HCT116 (cell line): ENCODE measurements around the gene CDC37L1. TPM values are rescaled to one million over a fixed set of nuclear protein-coding genes. Genes with fewer than 3 reads are reported as not detected.

Experiments
- ATAC-seq: fragments of 200-7000 bp; cut with Tn5 transposase; 2 replicates; pipeline ENCODE4 v1.9.1; 2020; ENCODE audit warnings: mild to moderate bottlenecking, moderate library complexity
- BruUV-seq: library from RNA; stranded (reverse); fragments of 400-500 nt; replicated peaks from 2 replicates; lab custom pipeline; 2021; lab: Mats Ljungman, UMichigan
- CTCF ChIA-PET: fragments of 300-600 bp; sonication (Branson Sonifier 250); formaldehyde crosslinking; loops from one replicate; lab custom pipeline; 2021; ENCODE audit warnings: antibody characterized with exemption; lab: Charles Lee
- POLR2A ChIA-PET: fragments of 300-600, 350-600 bp; sonication (Branson Sonifier 250); formaldehyde crosslinking; loops from one replicate; lab custom pipeline; 2021; ENCODE audit warnings: antibody characterized with exemption; lab: Charles Lee
- RAD21 ChIA-PET, 2 experiments: fragments of 300-600 bp; sonication (Branson Sonifier 250); formaldehyde crosslinking; loops; one replicate each; lab custom pipeline; 2023; ENCODE audit warnings: low total read pairs in 2 of 2; ENCODE audit not compliant: uncharacterized antibody in 2 of 2, unreplicated experiment in 2 of 2, low non-redundant PET in 1 of 2; lab: Charles Lee
- DNase-seq: peaks from one replicate; pipeline ENCODE4 v3.0.0-alpha.2; 2010; ENCODE audit warnings: low read depth, low spot score
- H2AFZ ChIP-seq: fragments of 200-600 bp; shearing (Covaris generic), sonication (generic); 2 replicates; pipeline ENCODE4 v1.6.1; 2017; ENCODE audit warnings: low read depth, mixed run types, mixed read lengths, antibody characterized with exemption, low read length; ENCODE audit not compliant: poor library complexity, severe bottlenecking
- H3K27ac ChIP-seq: 2 replicates; pipeline ENCODE4 v1.5.1; 2012; ENCODE audit warnings: low read depth, low read length
- H3K27me3 ChIP-seq: fragments of 200-600 bp; sonication (generic); 2 replicates; pipeline ENCODE4 v1.6.1; 2016; ENCODE audit warnings: mixed run types, low read length, mixed read lengths; ENCODE audit not compliant: insufficient read depth
- H3K36me3 ChIP-seq, 2 experiments: fragments of 200-500 bp in 1 of 2; fragments of 200-600 bp in 1 of 2; sonication (Bioruptor generic) in 1 of 2; sonication (generic) in 1 of 2; 2 replicates each; pipeline versions ENCODE4 v1.5.1 to v1.6.1; 2014 to 2016; ENCODE audit warnings: low read length in 2 of 2, inconsistent platforms in 1 of 2, mixed read lengths in 1 of 2, mixed run types in 1 of 2; ENCODE audit not compliant: insufficient read depth in 2 of 2, control insufficient read depth in 1 of 2
- H3K4me1 ChIP-seq, 2 experiments: fragments of 200-600 bp in 1 of 2; sonication (generic) in 1 of 2; 2 replicates each; pipeline versions ENCODE4 v1.5.1 to v1.6.1; 2012 to 2017; ENCODE audit warnings: low read length in 2 of 2, inconsistent platforms in 1 of 2, mild to moderate bottlenecking in 1 of 2, mixed read lengths in 1 of 2, mixed run types in 1 of 2, moderate library complexity in 1 of 2; ENCODE audit not compliant: insufficient read depth in 2 of 2, control insufficient read depth in 1 of 2
- H3K4me2 ChIP-seq: fragments of 200-600 bp; sonication (generic); 2 replicates; pipeline ENCODE4 v1.6.1; 2017; ENCODE audit warnings: mixed run types, low read length, mixed read lengths
- H3K4me3 ChIP-seq, 2 experiments: fragments of 200-600 bp in 1 of 2; sonication (generic) in 1 of 2; replicated peaks in 1 of 2; 2 replicates each; pipeline ENCODE4 v1.5.1; 2011 to 2016; ENCODE audit warnings: low read length in 2 of 2, control low read depth in 1 of 2, low read depth in 1 of 2, mild to moderate bottlenecking in 1 of 2, mixed read lengths in 1 of 2, mixed run types in 1 of 2
- H3K79me2 ChIP-seq: fragments of 200-600 bp; sonication (generic); 2 replicates; pipeline ENCODE4 v1.6.1; 2017; ENCODE audit warnings: mild to moderate bottlenecking, mixed run types, low read length, moderate library complexity, mixed read lengths; ENCODE audit not compliant: insufficient read depth
- H3K9ac ChIP-seq: fragments of 200-600 bp; sonication (generic); 2 replicates; pipeline ENCODE4 v1.6.1; 2016; ENCODE audit warnings: low read length, mixed read lengths
- H3K9me2 ChIP-seq: fragments of 200-600 bp; sonication (generic), shearing (Covaris generic); 2 replicates; pipeline ENCODE4 v1.6.1; 2017; ENCODE audit warnings: mixed run types, mild to moderate bottlenecking, moderate library complexity; ENCODE audit not compliant: insufficient read depth
- H3K9me3 ChIP-seq, 2 experiments: fragments of 200-500 bp in 1 of 2; fragments of 200-600 bp in 1 of 2; sonication (Bioruptor generic) in 1 of 2; sonication (generic) in 1 of 2; 2 replicates each; pipeline ENCODE4 v1.6.1; 2014 to 2017; ENCODE audit warnings: low read length in 2 of 2, mixed read lengths in 2 of 2, inconsistent platforms in 1 of 2, low read depth in 1 of 2, mild to moderate bottlenecking in 1 of 2, mixed run types in 1 of 2, moderate library complexity in 1 of 2; ENCODE audit not compliant: control insufficient read depth in 1 of 2, insufficient read depth in 1 of 2
- H4K20me1 ChIP-seq: fragments of 200-600 bp; sonication (generic), shearing (Covaris generic); 2 replicates; pipeline ENCODE4 v1.6.1; 2017; ENCODE audit warnings: mixed run types, mild to moderate bottlenecking, moderate library complexity; ENCODE audit not compliant: insufficient read depth
- CBX3 ChIP-seq: IDR thresholded peaks from 2 replicates; pipeline ENCODE4 v1.6.1; 2012; ENCODE audit warnings: low read depth
- CEBPB ChIP-seq: IDR thresholded peaks from 2 replicates; pipeline ENCODE4 v1.6.1; 2012; ENCODE audit warnings: low read depth
- EGR1 ChIP-seq: IDR thresholded peaks from 2 replicates; pipeline ENCODE4 v1.6.1; 2012; ENCODE audit warnings: low read depth
- ELF1 ChIP-seq: IDR thresholded peaks from 2 replicates; pipeline ENCODE4 v1.6.1; 2012; ENCODE audit warnings: low read depth, borderline replicate concordance
- EZH2phosphoT487 ChIP-seq: fragments of 200-600 bp; IDR thresholded peaks from 2 replicates; pipeline ENCODE4 v1.6.1; 2018; ENCODE audit warnings: antibody characterized with exemption, borderline replicate concordance
- JUND ChIP-seq: IDR thresholded peaks from 2 replicates; pipeline ENCODE4 v1.6.1; 2012
- POLR2A ChIP-seq: IDR thresholded peaks from 2 replicates; pipeline ENCODE4 v1.7.0; 2011; ENCODE audit warnings: borderline replicate concordance; ENCODE audit not compliant: insufficient read depth, insufficient read length; ENCODE audit errors: extremely low read depth
- SP1 ChIP-seq: IDR thresholded peaks from 2 replicates; pipeline ENCODE4 v1.6.1; 2012; ENCODE audit warnings: low read depth
- TCF7L2 ChIP-seq: IDR thresholded peaks from 2 replicates; pipeline ENCODE4 v1.7.0; 2011; ENCODE audit warnings: borderline replicate concordance, inconsistent platforms; ENCODE audit not compliant: insufficient read depth, insufficient read length; ENCODE audit errors: extremely low read depth
- ZFX ChIP-seq: fragments of 450-650 bp; IDR thresholded peaks from 2 replicates; pipeline ENCODE4 v1.6.1; 2017
- ZNF274 ChIP-seq: fragments of 200-500 bp; sonication (Bioruptor generic); IDR thresholded peaks from 2 replicates; pipeline ENCODE4 v1.6.1; 2014; ENCODE audit warnings: mild to moderate bottlenecking, low read depth, low read length, inconsistent platforms
- intact Hi-C: fragments of 100-400 bp; cut with micrococcal nuclease; formaldehyde crosslinking; loops from 2 replicates; pipeline ENCODE4 v1.10.0; 2022
- total RNA-seq: library from RNA; stranded (reverse); gene quantifications from one replicate; pipeline ENCODE4 v1.2.1, GENCODE V29; 2021; ENCODE audit not compliant: unreplicated experiment
- TF ChIP-seq, protein P1 (sequence below): IDR thresholded peaks from 2 replicates; pipeline ENCODE4 v1.6.1; 2012
- TF ChIP-seq, protein P2 (sequence below), 3 experiments: fragments of 200-600 bp in 1 of 3; sonication (generic) in 1 of 3; IDR thresholded peaks in 2 of 3; conservative IDR thresholded peaks in 1 of 3; 2 replicates each; pipeline ENCODE4 v1.5.1; 2012 to 2017; ENCODE audit warnings: low read depth in 2 of 3, low read length in 2 of 3, antibody characterized with exemption in 1 of 3, borderline replicate concordance in 1 of 3, control low read depth in 1 of 3, mild to moderate bottlenecking in 1 of 3, mixed read lengths in 1 of 3, mixed run types in 1 of 3, moderate library complexity in 1 of 3; ENCODE audit not compliant: insufficient read depth in 1 of 3

CDC37L1 gene
- total RNA-seq, 1 experiment from 2014 or later: 18.1 TPM

DNA sequence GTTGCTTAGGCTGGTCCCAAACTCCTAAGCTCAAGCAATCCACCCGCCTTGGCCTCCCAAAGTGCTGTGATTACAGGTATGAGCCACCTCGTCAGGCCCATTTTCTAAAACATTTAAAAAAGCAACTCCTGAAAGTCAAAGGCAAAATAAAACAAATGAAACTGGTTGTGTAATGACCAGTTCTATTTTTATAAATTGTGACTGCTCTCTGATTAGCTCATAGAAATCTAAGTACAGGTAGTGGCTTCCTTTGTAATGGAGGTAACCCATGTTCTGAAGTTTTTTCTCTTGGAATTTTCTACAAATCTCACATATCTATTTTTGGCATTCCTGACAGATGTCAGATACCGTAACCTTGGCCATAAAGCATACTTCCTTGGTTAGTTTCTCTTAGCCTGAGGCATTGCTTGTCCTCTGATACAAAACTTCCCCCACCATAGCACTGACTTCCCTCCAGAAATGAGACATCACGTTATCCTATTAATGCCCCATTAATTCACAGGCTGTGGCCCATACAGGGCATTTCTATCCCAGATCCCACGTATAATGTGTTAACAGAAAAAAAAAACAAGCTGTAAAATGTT lies 75.7 kb downstream of the CDC37L1 start:
- Histone ChIP-seq H3K4me1 (peaks cover 0 to 3% of the 10 kb centered on the region in 2 experiments; a peak in 1 of 4 replicates), H3K36me3 (no peaks in the 10 kb centered on the region), H2AFZ (no peak overlapping the region), H3K9me3 (no peaks in the 10 kb centered on the region; a peak in 1 of 4 replicates), H3K9me2 (no peaks in the 10 kb centered on the region), H3K4me3 (no peak overlapping the region), H3K27ac (no peak overlapping the region), H3K4me2 (no peak overlapping the region), H3K9ac (no peak overlapping the region), H4K20me1 (no peaks in the 10 kb centered on the region), H3K27me3 (no peaks in the 10 kb centered on the region), H3K79me2 (no peaks in the 10 kb centered on the region)
- ATAC-seq (no peak), DNase-seq (no peak)
- intact Hi-C loops: loop anchor here (5.0 kb wide), 1 partner anchor 432 kb away; the partner anchor contains the start of gene INSL6
- no peak for TF ChIP-seq EZH2phosphoT487
- TF ChIP-seq TCF7L2: no peak
- TF ChIP-seq CEBPB: no peak
- TF ChIP-seq SP1: no peak
- no peak for TF ChIP-seq ZFX
- TF ChIP-seq CBX3: no peak
- TF ChIP-seq ZNF274: no peak
- TF ChIP-seq EGR1: no peak
- BruUV-seq: no TSS peak
- CTCF ChIA-PET: interaction anchor here (1.6 kb wide), 1 partner anchor 234 kb away, joined by 3 read pairs; no protein-coding TSS in a partner anchor
- RAD21 ChIA-PET: no interaction called here
- POLR2A ChIA-PET: no interaction called here

DNA sequence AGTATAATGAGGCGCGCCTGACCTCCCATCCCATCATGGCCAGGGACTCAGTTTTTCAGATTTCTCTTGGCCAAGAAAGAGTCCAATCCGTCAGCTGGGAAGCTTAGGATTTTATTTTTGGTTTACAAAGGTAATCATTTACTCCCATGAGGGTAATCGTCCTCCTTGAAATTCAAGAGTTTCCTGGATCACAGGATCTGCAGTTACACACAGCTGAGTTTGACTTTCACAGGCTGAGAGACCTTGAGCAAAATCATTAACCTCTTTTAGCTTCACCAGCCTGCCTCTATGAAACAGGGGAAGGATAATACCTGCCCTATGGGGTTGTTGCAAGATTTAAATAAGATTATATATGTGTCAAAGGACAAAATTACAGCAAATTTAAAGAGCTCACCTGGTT lies 77.1 kb downstream of the CDC37L1 start:
- ChIA-PET CTCF (interaction anchor here (1.3 kb wide), 1 partner anchor 686 kb away, joined by 3 read pairs; no protein-coding TSS in a partner anchor), RAD21 (no interaction called here), POLR2A (no interaction called here)
- H3K9ac ChIP-seq: no peak overlapping the region
- intact Hi-C loops: loop anchor here (5.0 kb wide), 1 partner anchor 431 kb away; the partner anchor contains the start of gene INSL6
- TF ChIP-seq CBX3: no peak
- TF ChIP-seq, protein P1, sequence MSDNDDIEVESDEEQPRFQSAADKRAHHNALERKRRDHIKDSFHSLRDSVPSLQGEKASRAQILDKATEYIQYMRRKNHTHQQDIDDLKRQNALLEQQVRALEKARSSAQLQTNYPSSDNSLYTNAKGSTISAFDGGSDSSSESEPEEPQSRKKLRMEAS: no peak
- TF ChIP-seq ELF1: no peak
- no peak for TF ChIP-seq JUND
- TF ChIP-seq, protein P2, sequence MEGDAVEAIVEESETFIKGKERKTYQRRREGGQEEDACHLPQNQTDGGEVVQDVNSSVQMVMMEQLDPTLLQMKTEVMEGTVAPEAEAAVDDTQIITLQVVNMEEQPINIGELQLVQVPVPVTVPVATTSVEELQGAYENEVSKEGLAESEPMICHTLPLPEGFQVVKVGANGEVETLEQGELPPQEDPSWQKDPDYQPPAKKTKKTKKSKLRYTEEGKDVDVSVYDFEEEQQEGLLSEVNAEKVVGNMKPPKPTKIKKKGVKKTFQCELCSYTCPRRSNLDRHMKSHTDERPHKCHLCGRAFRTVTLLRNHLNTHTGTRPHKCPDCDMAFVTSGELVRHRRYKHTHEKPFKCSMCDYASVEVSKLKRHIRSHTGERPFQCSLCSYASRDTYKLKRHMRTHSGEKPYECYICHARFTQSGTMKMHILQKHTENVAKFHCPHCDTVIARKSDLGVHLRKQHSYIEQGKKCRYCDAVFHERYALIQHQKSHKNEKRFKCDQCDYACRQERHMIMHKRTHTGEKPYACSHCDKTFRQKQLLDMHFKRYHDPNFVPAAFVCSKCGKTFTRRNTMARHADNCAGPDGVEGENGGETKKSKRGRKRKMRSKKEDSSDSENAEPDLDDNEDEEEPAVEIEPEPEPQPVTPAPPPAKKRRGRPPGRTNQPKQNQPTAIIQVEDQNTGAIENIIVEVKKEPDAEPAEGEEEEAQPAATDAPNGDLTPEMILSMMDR (IDR thresholded peaks at IDR 0.05 in 2 of 3, conservative IDR thresholded peaks at IDR 0.05 in 1 of 3; ENCODE audit: borderline replicate concordance in 1 of 3, insufficient read depth in 1 of 3, low read depth in 2 of 3, low read length in 2 of 3): no peak
- TF ChIP-seq ZNF274: no peak
- TF ChIP-seq POLR2A: no peak
- TF ChIP-seq SP1: no peak
- no peak overlapping the region for H3K27ac ChIP-seq
- no peaks in the 10 kb centered on the region for H3K79me2 ChIP-seq
- no peaks in the 10 kb centered on the region for H3K36me3 ChIP-seq
- DNase-seq (no peak), ATAC-seq (no peak)
- H2AFZ ChIP-seq: no peak overlapping the region
- peaks cover 0 to 3% of the 10 kb centered on the region in 2 experiments; a peak in 1 of 4 replicates for H3K4me1 ChIP-seq
- no peaks in the 10 kb centered on the region for H3K9me2 ChIP-seq
- H3K4me3 ChIP-seq: no peak overlapping the region
- no peak overlapping the region for H3K4me2 ChIP-seq
- H3K27me3 ChIP-seq: no peaks in the 10 kb centered on the region
- no peaks in the 10 kb centered on the region for H3K9me3 ChIP-seq
- H4K20me1 ChIP-seq: no peaks in the 10 kb centered on the region
- BruUV-seq: no TSS peak
